Fibroblast of villous mesenchyme (primary cell): Measurements from ENCODE around the gene STIP1. TPM values are rescaled to one million over a fixed set of nuclear protein-coding genes. Genes with fewer than 3 reads are reported as not detected.

ENCODE experiments used
- DNase-seq: peaks from one replicate; pipeline ENCODE4 v3.0.0-alpha.2; 2010; ENCODE audit warnings: low read depth
- H3K4me3 ChIP-seq: 2 replicates; pipeline ENCODE4 v1.5.1; 2011; ENCODE audit warnings: low read depth, mild to moderate bottlenecking, low read length
- total RNA-seq: library from RNA; depleted of rRNA; stranded (reverse); fragments of >200 nt; gene quantifications from 2 replicates; pipeline ENCODE4 v1.2.3, GENCODE V29; 2012
- TF ChIP-seq, protein P1 (sequence below): IDR thresholded peaks from 2 replicates; pipeline ENCODE4 v1.5.1; 2012; ENCODE audit warnings: low read depth, mild to moderate bottlenecking, low read length; ENCODE audit not compliant: insufficient read depth

STIP1 gene
- total RNA-seq, 1 donor, result 206 TPM

DNA sequence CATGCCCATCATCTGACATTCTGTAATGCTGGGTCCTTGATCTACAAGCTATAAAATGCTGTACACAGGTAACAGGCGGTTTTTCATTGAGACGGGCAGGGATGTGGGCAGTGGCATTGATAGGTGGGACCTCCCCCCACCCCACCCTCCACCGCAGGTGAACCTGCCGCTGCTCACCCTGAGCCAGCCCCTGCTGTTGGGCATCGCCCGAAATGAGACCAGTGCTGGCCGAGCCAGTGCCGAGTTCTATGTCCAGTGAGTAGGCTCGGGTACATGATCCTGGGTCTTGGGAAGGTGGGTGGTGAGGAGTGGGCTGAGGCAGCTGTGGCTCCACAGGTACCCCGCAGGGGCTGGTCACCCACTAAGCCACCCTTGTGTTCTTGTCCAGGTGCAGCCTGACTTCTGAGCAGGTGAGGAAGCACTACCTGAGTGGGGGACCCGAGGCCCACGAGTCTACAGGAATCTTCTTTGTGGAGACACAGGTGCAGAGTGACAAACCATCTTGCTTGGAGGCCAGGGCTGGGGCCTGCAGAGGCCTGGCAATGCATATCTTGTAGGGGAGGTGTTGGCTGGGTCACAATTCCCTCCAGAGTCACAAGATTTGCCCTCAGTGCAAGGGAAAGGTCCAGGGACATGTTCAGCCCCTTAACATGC is 43.2 kb downstream of the STIP1 start:
- H3K4me3 ChIP-seq, result no peak overlapping the region
- TF ChIP-seq, protein P1, sequence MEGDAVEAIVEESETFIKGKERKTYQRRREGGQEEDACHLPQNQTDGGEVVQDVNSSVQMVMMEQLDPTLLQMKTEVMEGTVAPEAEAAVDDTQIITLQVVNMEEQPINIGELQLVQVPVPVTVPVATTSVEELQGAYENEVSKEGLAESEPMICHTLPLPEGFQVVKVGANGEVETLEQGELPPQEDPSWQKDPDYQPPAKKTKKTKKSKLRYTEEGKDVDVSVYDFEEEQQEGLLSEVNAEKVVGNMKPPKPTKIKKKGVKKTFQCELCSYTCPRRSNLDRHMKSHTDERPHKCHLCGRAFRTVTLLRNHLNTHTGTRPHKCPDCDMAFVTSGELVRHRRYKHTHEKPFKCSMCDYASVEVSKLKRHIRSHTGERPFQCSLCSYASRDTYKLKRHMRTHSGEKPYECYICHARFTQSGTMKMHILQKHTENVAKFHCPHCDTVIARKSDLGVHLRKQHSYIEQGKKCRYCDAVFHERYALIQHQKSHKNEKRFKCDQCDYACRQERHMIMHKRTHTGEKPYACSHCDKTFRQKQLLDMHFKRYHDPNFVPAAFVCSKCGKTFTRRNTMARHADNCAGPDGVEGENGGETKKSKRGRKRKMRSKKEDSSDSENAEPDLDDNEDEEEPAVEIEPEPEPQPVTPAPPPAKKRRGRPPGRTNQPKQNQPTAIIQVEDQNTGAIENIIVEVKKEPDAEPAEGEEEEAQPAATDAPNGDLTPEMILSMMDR, result no peak
- no peak for DNase-seq

DNA sequence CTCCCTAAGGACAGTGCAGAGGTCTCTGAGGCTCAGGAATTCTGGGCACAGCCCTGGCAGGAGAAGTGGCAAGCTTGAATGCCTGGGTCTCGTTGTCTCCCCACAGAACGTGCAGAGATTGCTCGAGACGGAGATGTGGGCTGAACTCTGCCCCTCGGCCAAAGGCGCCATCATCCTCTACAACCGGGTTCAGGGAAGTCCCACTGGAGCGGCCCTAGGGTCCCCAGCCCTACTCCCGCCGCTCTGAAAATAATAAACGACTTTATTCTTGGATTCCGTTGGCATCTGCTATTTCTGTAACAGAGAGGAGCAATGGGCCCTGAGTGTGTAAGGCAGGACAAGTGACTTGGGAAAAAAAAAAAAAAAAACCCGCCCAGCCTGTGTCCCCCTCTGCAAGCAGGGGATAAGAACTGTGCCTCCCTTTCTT is 43.8 kb downstream of the STIP1 start:
- peak overlapping the region; percentile 67 for H3K4me3 ChIP-seq
- DNase-seq, result no peak
- TF ChIP-seq, protein P1, result no peak

DNA sequence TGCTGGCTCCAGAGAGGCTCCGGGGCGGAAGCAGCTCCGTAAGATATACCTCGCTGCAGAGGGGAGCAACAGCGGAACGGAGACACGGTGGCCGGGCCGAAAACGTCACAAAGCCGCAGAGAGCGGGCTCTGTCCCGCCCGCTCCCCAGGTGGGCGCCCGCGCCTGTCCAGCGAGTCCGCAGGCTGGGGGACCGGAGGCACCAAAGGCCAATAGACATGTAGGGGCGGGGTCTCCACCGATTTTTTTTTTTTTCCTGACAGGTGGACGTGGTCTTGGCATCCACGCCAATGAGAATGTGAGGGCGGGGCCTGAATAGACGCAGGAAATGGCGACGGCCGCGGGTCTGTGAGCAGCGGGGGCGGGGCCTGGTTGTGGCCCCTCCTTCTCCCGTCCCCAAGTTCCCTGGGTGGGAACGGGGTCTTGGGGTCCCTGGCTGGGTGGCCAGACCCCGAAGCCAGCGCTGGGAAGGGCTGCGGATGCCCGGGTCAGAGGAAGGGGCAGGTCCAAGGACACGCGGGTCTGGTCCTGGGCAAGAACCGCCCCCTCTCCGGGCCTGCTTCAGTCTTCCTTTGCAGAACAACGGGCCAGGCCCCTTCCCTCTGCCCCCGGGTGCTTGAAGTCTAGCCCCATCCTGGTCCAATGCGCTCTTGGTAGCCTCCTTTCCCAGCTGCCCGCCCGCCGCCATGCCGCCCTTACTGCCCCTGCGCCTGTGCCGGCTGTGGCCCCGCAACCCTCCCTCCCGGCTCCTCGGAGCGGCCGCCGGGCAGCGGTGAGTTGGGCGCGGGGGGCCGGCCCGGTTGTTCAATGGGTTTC is 44.4 kb downstream of the STIP1 start, which contains the start of gene DNAJC4:
TSS of gene DNAJC4 (plus strand) at position 378 of the 814 bp plus-strand sequence. CDS start at position 685, 307 bp downstream.
- TF ChIP-seq, protein P1, result no peak
- H3K4me3 ChIP-seq, result peak within 1 kb of the TSS; percentile 67
- DNase-seq, result peak; percentile 90

DNA sequence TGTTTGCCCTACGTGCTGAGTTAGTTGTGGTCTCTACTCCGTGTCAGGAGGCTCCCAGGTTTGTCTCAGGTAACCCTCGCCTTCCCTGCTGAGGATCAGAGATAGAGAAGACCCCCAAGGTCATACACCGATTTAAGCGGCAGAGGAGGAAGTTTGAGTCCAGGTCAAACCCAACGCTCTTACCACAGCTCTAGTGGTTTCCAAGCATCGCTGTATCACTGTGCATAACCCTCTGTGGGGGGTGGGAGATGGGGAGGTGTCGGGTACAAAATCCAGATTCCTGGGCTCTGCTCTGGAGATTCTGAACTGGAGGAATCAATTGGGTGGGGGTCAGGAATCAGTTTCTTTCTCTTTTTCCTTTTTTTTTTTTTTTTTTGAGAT is 45.0 kb downstream of the STIP1 start:
- peak overlapping the region; percentile 67 for H3K4me3 ChIP-seq
- TF ChIP-seq, protein P1, result no peak
- DNase-seq, result no peak

DNA sequence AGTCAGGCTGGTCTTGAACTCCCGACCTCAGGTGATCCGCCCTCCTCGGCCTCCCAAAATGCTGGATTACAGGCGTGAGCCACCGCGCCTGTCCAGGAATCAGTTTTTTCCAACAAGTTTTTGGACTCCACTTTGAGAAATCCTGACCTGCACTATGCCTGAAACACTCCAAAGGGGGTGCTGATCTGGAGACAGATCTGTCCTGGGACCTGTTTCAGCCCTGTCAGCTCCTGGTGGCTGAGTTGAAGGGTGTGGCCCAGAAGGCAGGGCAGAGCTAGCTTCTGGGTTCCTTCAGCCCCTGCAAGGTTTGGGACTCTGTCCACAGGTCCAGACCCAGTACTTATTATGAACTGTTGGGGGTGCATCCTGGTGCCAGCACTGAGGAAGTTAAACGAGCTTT is 45.6 kb downstream of the STIP1 start:
- no peak for DNase-seq
- TF ChIP-seq, protein P1, result no peak
- H3K4me3 ChIP-seq, result no peak overlapping the region

DNA sequence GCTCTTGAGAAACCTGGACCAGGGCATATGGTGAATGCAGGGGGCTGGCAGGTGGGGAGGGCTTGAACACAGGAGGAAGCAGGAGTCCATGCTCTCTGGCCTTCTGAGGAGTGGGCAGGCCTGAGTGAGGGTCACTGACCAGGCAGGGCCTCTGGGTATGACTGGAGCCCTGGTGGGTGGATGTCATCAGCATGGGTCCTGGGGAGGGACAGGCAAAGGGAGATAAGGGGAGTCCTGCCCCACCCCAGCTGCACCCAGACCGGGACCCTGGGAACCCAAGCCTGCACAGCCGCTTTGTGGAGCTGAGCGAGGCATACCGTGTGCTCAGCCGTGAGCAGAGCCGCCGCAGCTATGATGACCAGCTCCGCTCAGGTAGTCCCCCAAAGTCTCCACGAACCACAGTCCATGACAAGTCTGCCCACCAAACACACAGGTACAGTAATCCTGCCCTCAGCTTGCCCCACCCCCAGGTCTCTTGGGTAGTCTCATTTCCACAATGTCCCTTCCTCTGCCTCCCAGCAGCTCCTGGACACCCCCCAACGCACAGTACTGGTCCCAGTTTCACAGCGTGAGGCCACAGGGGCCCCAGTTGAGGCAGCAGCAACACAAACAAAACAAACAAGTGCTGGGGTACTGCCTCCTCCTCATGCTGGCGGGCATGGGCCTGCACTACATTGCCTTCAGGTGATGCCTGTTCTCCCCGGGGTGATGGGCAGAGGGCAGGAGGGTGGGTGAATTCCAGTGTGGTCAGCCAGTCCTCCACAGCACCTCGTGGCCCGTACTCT is 46.4 kb downstream of the STIP1 start:
- TF ChIP-seq, protein P1, result no peak
- no peak for DNase-seq
- no peak overlapping the region for H3K4me3 ChIP-seq
